ENCODE measurements around the gene ANKLE2.

ANKLE2 gene

GRCh38 chr12:132743831-132744230 is 17.8 kb downstream of the ANKLE2 start:
- DNase-seq = no peak

GRCh38 chr12:132741620-132742019 is 20.0 kb downstream of the ANKLE2 start:
- DNase-seq = no peak

- no peak for DNase-seq
These were observed 21.0 kb downstream of the ANKLE2 start for GRCh38 chr12:132740652-132741051.

- DNase-seq = no peak
These were observed 21.4 kb downstream of the ANKLE2 start for GRCh38 chr12:132740313-132740646.

- no peak for DNase-seq
These were observed 21.9 kb downstream of the ANKLE2 start for GRCh38 chr12:132739600-132740312.

GRCh38 chr12:132736913-132737312 is 24.7 kb downstream of the ANKLE2 start:
- DNase-seq = no peak

GRCh38 chr12:132736378-132736777 is 25.3 kb downstream of the ANKLE2 start:
- no peak for DNase-seq

GRCh38 chr12:132735496-132735895 is 26.1 kb downstream of the ANKLE2 start:
- no peak for DNase-seq

GRCh38 chr12:132734206-132734605 is 27.4 kb downstream of the ANKLE2 start:
- no peak for DNase-seq

- no peak for DNase-seq
These were observed 30.1 kb downstream of the ANKLE2 start for GRCh38 chr12:132731574-132731973.

- no peak for DNase-seq
These were observed 31.3 kb downstream of the ANKLE2 start for GRCh38 chr12:132730353-132730752.

- no peak for DNase-seq
These were observed 31.9 kb downstream of the ANKLE2 start for GRCh38 chr12:132729541-132730320.

- DNase-seq = no peak
These were observed 33.1 kb downstream of the ANKLE2 start for GRCh38 chr12:132728502-132728901.

- DNase-seq = no peak
These were observed 34.4 kb downstream of the ANKLE2 start for GRCh38 chr12:132727091-132727794.

- no peak for DNase-seq
These were observed 35.2 kb downstream of the ANKLE2 start for GRCh38 chr12:132726386-132726785.

- DNase-seq = no peak
These were observed 37.0 kb downstream of the ANKLE2 start for GRCh38 chr12:132724506-132725241.

- no peak for DNase-seq
These were observed 37.9 kb downstream of the ANKLE2 start for GRCh38 chr12:132723764-132724140.

GRCh38 chr12:132723015-132723763 is 38.4 kb downstream of the ANKLE2 start:
- no peak for DNase-seq

- no peak for DNase-seq
These were observed 40.9 kb downstream of the ANKLE2 start for GRCh38 chr12:132720606-132721345.

- no peak for DNase-seq
These were observed 41.7 kb downstream of the ANKLE2 start for GRCh38 chr12:132719954-132720324.

- no peak for DNase-seq
These were observed 42.3 kb downstream of the ANKLE2 start for GRCh38 chr12:132719141-132719953.

Measured in CD4-positive, alpha-beta T cell treated with Interleukin-10 for 1 hour (primary cell).